Activated CD8-positive, alpha-beta memory T cell treated with anti-CD3 and anti-CD28 coated beads, Interleukin-2, amount 50 U/mL, for 24 hours (primary cell): ENCODE results near the gene PPARA.
"Not testable (repeated sequence)": the region's sequence is repeated elsewhere in the genome, so short reads cannot be mapped to it uniquely, and the experiment has no call there.

Source experiments
- DNase-seq: peaks from one replicate; pipeline ENCODE4 v3.0.0-alpha.2; 2020; ENCODE audit errors: extremely low read depth

PPARA gene

DNA sequence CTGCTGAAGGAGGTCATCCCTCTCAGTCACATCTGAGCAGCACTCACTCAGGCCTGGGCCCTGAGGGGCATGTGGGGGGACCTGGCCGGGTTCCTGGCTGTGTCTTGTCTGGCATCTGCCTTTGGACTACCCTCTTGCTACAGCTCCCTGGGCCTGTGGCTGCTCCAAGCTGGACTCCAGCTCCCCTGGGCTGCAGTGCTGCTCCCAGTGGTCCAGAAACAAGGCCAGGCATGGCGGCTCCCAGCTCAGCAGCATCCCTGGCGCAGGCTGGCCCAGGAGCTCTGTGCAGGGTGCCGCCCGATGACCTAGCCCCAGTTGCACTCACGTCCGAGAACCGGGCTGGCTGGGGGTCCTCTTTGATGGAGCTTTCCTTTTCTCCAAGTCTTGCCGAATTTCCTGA, 94.4 kb downstream of the PPARA start:
- DNase-seq, result no peak

DNA sequence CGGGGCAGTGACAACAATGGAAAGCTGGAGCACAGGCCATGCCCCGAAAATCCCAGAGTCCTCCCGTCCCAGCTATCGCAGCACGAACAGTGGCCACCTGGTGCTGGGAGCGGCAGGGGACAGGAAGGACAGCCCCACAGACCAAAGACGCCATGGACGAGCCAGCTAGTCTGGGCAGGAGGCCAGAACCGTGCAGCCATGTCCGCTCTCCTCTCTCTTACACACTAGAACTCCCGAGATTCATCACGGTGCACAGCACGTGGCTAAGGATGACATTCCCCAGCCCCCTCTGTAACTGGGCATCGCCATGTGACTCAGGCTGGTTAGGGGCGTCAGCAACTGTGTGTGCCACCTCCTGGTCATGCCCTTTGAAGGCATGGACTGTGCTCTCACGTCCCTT, 95.2 kb downstream of the PPARA start:
- no peak for DNase-seq

DNA sequence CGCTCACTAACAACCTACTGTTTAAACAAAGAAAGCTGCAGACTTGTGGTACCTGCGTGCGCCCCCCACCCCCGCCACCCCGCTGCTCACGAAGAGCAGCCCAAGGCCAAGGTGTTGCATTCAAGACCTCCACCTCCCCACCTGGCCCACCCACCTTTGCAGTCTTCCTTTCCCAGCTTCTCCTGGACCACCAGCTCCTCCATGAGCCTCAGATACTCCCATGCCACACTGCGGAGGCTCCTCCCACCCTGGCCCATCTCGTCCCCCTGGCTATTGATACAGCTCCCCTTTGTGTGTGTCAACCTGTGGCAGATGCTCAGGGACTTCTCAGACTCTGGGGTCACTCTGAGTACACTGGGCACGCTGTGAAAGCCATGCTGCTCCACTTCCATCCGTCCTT, 95.9 kb downstream of the PPARA start:
- DNase-seq, result no peak

DNA sequence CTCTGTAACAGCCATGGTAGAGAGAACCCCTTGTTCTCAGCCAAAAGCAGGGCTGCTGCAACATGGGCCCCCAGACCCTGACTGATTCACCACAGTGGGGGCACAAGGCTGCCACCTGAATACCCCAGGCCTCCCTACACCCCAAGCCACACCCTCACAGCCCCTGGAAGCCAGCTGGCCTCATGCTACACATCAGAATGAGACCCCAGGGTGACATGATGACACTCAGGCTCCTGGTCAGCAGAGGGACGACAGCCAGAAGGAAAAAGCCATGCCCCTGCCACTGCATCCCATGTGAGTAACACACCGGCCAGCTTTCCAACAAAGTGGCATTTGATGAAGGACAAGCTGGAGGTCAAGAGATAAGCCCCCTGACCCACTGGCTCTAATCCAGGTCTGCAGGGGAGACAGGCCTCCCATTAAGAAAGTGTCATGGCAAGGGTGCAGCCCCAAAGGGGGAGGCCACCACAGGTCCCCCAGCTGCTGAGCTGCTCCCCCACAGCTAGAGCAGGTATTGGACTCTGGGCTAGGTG, 97.2 kb downstream of the PPARA start:
- DNase-seq, result no peak

DNA sequence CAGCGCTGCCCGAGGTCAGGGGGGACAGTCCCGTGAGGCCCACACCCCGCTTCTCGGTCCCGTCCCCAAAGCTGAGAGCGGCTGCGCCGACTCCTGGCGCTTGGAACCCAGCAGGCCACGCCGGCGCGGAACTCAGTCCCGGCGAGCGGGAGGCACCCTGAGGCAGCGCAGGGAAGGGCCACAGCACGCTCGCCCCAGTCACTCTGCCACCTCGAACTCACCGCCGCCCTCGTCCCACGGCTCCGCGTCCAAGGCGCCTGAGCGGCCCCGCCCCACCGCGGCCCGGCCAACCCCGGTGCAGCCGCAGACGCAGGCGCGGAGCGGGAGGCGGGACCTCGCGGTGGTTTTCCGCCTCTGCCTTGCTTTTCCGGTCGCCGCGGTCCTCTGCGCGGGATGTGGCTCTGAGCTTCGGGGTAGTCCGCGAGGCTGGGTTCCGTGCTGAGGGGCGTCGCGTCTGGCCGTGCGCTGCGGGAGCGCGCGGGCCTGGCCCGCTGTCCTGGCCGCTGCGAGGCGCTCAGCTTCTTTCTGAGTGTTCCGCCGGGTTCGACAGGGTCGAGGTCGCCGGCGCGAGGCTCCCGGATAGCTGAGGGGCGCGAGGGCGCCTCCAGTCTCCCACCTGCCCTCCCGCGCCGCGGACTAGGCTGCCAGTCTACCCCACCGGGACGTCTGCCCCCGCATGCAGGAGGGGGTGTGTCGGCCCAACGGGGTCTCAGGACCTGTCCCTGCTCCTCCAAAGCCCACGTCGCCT, 99.9 kb downstream of the PPARA start, which contains the start of gene CDPF1:
TSS of gene CDPF1 (minus strand) at position 259 of the 748 bp plus-strand sequence. CDS start 2,009 bp downstream, outside the sequence.
- DNase-seq, result peak; percentile 75

DNA sequence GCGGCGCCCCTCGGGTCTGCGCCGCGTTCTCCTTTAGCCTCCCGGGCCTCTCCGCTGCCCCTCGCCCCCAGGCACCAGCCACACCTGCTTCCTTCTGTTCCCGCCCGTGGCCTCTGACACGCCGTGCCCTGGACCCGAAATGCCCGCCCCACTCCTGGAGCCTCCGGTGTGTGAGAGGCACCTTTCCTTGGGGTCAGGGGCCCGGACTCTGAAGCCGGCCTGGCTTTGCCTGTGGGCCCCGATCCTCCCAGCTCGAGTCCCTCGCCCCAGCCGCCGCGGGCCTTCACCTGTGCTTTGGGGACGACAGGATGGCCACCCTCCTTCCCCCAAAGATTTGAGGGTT, 100.4 kb downstream of the PPARA start:
- DNase-seq, result no peak

DNA sequence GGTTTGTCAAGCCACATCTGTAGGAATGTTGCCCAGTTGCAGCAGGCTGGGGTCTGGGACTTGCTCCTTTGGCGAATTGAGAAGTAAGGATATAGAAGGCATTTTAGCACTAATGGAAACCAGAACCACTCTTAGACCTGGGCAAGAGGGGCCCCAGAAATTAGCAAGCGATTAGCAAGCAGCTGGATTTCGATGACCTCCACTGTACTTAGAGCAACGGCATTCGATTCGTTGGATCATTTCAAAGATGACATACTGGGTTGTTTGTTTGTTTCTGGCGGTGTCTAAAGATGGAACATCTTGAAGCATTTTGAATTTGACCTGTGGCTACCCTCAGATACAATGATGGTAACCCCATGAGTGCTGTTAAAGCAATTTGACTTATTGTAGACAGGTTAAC, 100.9 kb downstream of the PPARA start:
- no peak for DNase-seq

DNA sequence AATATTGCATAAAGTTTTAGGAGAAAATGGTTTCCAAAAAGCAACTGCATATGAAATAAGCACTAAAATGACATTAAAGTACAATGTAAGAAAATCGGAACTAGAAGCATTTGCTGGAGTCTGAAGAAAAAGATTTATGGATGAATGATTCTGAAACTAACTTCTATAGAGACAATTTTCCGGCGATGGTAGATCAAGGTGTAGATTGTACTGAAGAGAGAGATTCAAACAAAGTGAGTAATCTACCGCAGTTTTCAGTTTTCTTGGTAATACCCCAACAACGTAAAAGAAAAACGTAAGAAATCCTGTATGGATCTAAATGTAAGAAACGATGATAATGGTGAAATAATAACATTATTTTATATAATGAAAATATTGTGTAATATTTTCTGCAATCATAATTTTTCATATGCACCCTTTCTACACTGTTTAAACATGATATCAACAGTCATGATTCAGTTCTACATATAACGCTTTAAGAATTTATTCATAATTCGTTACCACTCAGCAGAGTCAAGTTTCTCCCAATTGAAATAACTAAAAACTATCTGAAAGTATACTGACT, 101.6 kb downstream of the PPARA start:
- no peak for DNase-seq

DNA sequence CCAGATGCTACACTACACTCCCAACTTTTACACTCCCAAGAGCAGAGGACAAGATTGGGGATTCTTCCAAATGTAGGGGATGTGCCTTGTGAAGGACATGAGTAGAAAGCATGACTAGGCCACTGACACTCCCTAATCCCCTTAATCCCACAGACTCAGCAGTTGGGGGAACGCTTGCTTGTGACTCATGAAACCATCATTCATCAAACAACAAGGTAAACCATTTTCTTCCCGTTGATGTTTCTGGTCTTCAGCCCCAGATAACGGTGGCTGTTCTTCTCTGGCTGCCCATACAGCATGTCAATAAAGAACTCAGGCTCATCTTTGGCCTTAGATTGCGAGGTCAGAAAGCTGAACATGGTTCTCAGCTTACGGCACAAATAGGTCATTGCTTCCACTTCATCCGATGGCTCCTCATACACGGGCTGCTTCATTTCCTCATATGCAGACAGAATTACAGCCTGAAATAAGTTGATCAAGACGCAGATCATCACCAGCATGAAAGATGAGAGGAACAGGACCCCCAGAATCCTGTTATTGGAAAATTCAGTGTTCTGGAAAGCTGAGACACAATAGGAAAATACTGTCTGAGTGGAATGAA, 106.1 kb downstream of the PPARA start:
- DNase-seq, result no peak

DNA sequence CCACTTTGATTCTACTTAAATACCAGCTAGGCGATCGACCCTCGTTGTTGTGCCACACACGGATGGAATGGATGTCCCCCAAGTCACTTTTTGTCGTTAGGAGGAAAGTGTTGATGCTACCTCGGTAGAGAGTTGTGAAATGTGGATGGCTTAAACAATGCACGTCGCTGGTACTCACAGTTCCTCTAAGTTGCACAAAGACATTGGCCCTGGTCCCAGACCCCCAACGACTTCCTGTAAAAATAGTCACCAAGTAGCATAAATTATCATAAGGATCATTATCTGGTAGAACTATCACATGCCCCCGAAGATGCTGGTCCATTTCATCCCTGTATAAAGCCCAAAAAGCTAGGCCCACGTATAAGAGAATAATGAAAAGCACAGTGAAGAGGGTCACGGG, 109.0 kb downstream of the PPARA start:
- DNase-seq, result no peak

DNA sequence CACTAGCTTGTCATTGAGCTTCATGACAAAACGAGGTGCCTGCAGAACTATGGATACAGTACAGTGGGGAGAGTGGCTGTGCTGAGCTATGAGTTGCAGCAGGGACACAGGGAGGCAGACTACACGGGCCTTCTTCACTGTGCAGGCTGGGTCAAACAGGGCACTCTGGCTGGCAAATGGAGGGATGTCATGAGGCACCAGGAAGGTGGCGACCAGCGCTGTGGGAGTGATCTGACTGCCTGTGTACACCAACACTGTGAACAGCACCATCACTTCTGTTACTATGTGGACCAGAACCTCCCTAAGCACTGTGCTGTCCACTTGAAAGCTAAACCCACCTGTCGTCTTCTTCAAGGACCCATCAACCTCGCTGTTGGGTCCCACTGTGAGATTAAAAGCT, 109.7 kb downstream of the PPARA start:
- no peak for DNase-seq

DNA sequence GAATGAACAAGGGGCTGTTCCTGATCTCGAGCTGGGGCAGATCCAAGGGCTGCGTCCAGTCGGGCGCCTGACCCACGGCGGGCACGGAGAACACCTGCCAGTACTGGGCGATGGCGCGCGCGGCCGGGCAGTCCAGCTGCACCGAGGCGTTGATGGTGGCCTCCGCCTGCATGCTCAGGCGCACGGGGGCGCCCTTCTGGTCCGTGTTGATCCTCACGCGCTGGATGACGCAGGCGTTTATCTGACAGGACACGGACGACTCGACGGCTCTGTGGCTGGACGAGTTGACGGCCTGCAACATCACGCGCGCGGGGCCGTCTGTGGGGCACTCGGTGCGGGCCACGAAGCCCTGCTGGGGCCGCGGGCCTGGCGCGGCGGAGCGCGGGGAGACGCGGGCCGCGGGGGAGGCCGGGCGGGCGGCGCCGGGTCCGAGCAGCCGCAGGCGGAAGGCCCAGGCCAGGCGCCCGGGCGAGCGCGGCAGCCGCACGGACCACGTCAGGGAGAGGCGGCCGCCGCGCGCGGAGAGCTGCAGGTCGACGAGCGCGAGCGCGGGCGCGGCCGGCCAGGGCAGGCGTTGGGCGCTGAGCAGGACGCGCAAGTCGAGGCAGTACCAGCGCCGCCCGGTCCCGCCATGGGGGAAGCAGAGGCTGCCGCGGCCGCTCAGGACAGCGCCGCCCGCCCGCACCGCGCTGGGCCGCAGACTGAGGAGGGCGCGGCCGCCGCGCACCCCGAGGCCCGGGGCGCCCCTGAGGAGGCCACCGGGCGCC, 112.3 kb downstream of the PPARA start:
- no peak for DNase-seq

DNA sequence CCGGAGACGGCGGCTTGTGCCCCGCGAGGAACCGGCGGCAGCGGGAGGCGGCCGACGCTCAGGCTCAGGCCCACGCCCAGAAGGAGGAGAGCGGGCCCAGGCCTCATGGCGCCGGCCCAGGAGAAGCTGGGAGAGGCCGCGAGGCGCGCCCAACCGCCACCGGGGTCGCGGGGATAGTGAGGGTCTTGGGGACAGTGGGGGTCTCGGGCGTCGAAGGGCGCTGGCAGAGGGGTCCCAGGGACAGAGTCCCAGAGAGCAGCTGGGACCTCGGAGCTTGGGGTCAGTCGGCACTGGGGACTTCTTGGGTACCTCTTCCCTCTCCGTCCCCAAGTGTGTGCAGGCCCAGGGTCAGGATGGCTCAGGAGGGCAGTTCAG, 112.9 kb downstream of the PPARA start, which contains the start of gene PKDREJ:
TSS of gene PKDREJ (minus strand) at position 128 of the 375 bp plus-strand sequence. CDS start at position 107, 21 bp downstream.
- no peak for DNase-seq

DNA sequence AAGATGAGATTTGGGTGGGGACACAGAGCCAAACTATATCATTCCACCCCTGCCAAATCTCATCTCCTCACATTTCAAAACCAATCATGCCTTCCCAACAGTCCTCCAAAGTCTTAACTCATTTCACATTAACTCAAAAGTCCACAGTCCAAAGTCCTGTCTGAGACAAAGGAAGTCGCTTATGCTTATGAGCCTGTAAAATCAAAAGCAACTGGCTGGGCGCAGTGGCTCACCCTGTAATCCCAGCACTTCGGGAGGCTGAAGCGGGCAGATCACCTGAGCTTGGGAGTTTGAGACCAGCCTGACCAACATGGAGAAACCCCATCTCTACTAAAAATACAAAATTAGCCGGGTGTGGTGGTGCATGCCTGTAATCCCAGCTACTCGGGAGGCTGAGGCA, 114.2 kb downstream of the PPARA start:
- not testable (repeated sequence) for DNase-seq

DNA sequence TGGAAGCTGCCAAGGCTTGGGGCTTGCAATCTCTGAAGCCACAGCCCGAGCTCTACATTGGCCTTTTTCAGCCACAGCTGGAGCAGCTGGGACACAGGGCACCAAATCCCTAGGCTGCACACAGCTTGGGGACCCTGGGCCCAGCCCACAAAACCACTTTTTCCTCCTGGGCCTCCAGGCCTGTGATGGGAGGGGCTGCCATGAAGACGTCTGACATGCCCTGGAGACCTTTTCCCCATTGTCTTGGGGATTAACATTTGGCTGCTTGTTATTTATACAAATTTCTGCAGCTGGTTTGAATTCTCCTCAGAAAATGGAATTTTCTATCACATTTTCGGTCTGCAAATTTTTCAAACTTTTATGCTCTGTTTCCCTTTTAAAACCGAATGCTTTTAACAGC, 115.3 kb downstream of the PPARA start:
- DNase-seq, result not testable (repeated sequence)

DNA sequence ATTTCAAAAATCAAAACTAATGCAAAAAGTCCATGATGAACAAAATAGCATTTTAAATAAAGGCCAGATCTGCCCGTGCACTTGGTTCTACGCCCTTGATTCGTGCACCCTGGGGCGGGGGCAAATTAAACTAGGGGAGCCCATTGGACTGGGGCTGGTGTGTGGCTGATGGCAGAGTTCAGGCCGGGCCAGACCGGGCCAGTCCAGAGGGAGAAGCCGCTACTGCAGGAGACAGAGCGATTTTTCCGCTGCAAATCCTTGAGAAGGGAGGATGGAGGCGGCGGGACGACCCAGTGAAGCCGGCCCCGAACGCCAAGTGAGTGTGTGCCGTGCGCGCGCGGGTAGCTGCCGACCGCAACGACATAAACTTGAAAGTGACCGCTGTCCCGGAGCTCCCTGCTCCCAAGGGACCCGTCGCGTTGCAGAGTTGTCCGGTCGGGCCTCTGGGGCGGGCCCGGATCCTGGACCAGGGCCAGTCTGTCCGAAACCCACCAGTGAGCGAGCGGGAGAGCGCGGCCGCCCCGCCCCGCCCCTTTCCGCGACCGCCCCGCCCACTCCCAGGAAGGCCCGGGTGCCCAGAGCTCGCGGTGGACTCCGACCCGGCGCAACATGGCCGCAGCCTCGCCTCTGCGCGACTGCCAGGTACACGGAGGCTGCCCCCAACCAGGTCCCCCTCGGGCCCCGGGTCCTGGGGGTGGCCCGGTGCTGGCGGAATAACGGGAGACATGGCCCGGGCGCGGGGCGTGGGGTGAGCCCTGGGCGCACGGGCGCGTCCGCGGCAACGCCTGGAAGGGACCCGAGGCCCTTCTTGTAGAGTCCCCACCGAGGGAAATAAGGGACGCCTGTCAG, 117.3 kb downstream of the PPARA start, which contains the start of gene TTC38:
TSS of gene TTC38 (plus strand) at position 578 of the 849 bp plus-strand sequence. CDS start at position 610, 32 bp downstream.
- DNase-seq, result no peak

DNA sequence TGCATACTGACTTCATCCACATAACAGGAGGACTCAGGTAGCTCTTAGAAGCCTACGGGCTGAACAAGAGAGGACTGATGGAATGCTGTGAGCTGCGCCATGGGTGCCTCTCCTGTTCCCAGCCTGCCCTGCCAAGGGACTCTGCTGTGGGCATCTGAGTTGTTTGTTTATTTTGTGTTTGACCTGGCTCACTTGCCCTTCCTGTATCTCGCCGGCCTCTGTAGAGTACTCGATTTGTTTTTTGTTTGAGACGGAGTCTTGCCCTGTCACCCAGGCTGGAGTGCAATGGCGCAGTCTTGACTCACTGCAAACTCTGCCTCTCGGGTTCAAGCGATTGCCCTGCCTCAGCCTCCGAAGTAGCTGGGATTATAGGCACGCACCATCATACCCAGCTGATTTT, 119.2 kb downstream of the PPARA start:
- DNase-seq, result no peak

DNA sequence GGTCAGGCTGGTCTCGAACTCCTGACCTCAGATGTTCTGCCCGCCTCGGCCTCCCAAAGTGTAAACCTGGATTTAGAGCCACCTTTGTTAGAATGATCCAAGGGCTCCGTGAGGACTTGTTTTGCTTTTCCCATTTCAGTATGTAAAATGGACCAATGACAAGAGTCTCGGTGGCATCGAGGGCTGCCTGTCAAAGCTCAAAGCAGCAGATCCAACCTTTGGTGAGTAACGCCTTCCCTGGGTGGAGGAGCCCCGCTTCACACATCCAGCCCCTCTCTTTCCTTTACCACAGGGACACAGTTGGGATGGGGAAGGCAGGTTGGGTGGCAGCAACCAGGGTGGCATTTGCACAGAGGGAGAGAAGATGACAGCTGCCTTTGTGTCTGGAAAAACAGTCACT, 121.9 kb downstream of the PPARA start:
- no peak for DNase-seq

DNA sequence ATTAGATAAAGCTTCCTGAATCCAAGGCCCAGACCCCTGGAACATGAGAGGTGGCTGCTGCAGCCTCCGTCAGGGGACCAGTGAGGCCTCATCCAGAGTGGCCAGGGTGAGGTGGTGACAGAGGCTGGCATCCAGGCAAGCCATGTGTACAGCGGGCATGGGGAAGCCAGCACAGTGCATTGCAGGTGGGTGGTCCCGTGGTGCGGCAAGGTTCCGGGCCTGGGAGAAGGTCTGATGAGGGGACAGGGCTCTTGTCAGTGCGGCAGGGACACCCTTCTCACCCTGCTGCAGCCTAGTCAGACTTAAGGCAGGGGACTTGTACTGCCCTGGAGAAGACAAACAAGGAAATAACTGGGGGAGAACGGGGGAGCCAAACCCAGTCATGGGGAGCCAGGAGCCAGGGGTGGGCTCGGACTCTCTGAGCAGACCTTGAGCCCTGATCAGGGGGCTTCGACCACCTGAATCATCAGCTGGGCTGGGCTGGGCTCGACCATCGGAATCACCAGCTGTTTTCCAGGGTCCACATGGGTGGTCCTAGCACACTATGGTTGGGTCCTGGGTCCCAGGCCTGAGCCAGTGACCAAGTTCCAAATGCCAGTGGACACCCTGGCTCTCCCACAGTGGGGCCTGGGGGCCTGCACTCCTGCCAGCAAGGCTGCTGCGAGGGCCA, 122.6 kb downstream of the PPARA start:
- no peak for DNase-seq

DNA sequence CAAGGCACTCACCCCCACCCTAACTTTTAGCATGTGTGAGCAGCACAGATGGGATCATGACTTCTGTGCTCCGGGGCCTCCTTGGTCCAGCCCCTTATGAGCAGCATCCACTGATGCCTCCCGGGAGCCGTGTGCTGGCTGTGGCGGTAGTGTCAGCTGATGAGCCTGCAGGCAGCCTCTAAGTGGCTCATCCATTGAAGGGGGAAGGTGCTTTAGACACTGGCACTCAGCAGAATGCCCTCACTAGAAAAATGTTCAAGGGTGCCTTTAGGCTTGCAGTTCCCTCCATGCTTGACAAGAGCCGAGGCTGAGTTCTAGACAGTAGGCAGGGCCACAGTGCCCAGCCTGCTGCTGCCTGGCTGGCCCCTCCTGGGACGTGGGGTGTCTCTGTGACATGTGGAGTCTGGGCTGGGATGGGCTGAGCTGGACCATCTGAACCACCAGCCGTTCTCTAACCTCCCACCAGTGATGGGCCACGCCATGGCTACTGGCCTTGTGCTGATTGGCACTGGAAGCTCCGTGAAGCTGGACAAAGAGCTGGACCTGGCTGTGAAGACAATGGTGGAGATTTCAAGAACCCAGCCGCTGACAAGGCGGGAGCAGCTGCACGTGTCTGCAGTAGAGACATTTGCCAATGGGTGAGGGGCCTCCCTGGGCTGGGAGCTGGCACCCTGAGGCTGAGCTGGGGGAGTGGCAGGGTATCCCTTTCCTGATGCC, 123.3 kb downstream of the PPARA start:
- no peak for DNase-seq
